Peyer's patch (tissue), 4 donors: ENCODE data around the gene MCTP2. TPM values are rescaled to one million over a fixed set of nuclear protein-coding genes. Genes with fewer than 3 reads are reported as not detected.

Source experiments
- DNase-seq, 3 donors: peaks; one replicate each; pipeline ENCODE4 v3.0.0-alpha.2; 2017 to 2019
- H3K27ac ChIP-seq, 4 donors: fragments of 200-600 bp; sonication (generic); one replicate each; pipeline ENCODE4 v1.5.1; 2016 to 2019
- H3K27me3 ChIP-seq, 2 donors: fragments of 200-600 bp; sonication (generic); one replicate each; pipeline ENCODE4 v1.5.1; 2019
- H3K36me3 ChIP-seq, 3 donors: fragments of 200-600 bp; sonication (generic); one replicate each; pipeline ENCODE4 v1.5.1; 2016 to 2019
- H3K4me1 ChIP-seq, 4 donors: fragments of 200-600 bp; sonication (generic); one replicate each; pipeline ENCODE4 v1.5.1; 2016 to 2019
- H3K4me3 ChIP-seq, 4 donors: fragments of 200-600 bp; sonication (generic); 1 replicate in 3 of 4; 2 replicates in 1 of 4; pipeline ENCODE4 v1.5.1; 2016 to 2019; ENCODE audit warnings: mild to moderate bottlenecking in 1 of 4
- H3K9me3 ChIP-seq, 4 donors: fragments of 200-600 bp; sonication (generic); one replicate each; pipeline ENCODE4 v1.5.1; 2016 to 2019; ENCODE audit warnings: mild to moderate bottlenecking in 1 of 4
- CTCF ChIP-seq, 6 experiments: fragments of 450-650 bp in 4 of 6; fragments of 200-600 bp in 2 of 6; sonication (generic) in 1 of 6; IDR thresholded peaks; one replicate each; pipeline ENCODE4 v1.5.1; 2017 to 2019; ENCODE audit warnings: antibody characterized with exemption in 6 of 6, mild to moderate bottlenecking in 3 of 6, moderate library complexity in 1 of 6
- POLR2A ChIP-seq, 2 donors: fragments of 450-650 bp; IDR thresholded peaks; one replicate each; pipeline ENCODE4 v1.5.1; 2017; ENCODE audit warnings: antibody characterized with exemption in 2 of 2, mild to moderate bottlenecking in 2 of 2, moderate library complexity in 2 of 2
- total RNA-seq, 4 donors: library from RNA; depleted of rRNA; stranded (reverse); fragments of >200 nt; gene quantifications; one replicate each; pipeline ENCODE4 v1.1.0, GENCODE V29; 2016

Gene MCTP2
- total RNA-seq, 4 donors from 2014 or later = 40.8 to 241 (median 74.0) TPM

GRCh38 chr15:94282269-94283250 lies 51.2 kb downstream of the MCTP2 start:
- Histone ChIP-seq H3K27ac (no peak overlapping the region), H3K9me3 (no peaks in the 10 kb centered on the region), H3K4me1 (no peaks in the 10 kb centered on the region), H3K36me3 (no peaks in the 10 kb centered on the region), H3K27me3 (no peaks in the 10 kb centered on the region), H3K4me3 (no peak overlapping the region)
- no peak for DNase-seq
- TF ChIP-seq POLR2A (IDR thresholded peaks at IDR 0.05) (no peak), CTCF (IDR thresholded peaks at IDR 0.05) (no peak)

- Histone ChIP-seq H3K27ac (peak overlapping the region in 1 of 4 donors; percentile 56), H3K36me3 (no peaks in the 10 kb centered on the region), H3K4me1 (no peaks in the 10 kb centered on the region), H3K27me3 (no peaks in the 10 kb centered on the region), H3K4me3 (no peak overlapping the region), H3K9me3 (no peaks in the 10 kb centered on the region)
- TF ChIP-seq CTCF (IDR thresholded peaks at IDR 0.05) = no peak
- TF ChIP-seq POLR2A (IDR thresholded peaks at IDR 0.05) = no peak
- DNase-seq = no peak
Observed at GRCh38 chr15:94286583-94286982, 55.2 kb downstream of the MCTP2 start.

- no peaks in the 10 kb centered on the region for H3K4me1 ChIP-seq
- H3K9me3 ChIP-seq = no peaks in the 10 kb centered on the region
Observed at GRCh38 chr15:94287794-94288246, 56.5 kb downstream of the MCTP2 start.

GRCh38 chr15:94290730-94291129 lies 59.4 kb downstream of the MCTP2 start:
- no peak for DNase-seq
- Histone ChIP-seq H3K9me3 (no peaks in the 10 kb centered on the region), H3K36me3 (no peaks in the 10 kb centered on the region), H3K4me1 (peaks cover 0 to 11% (median 0%) of the 10 kb centered on the region in 4 donors), H3K27ac (no peak overlapping the region), H3K27me3 (no peaks in the 10 kb centered on the region), H3K4me3 (no peak overlapping the region)
- TF ChIP-seq POLR2A (IDR thresholded peaks at IDR 0.05) (no peak), CTCF (IDR thresholded peaks at IDR 0.05) (no peak)

More at GRCh38 chr15:94287794-94288246, 56.5 kb downstream of the MCTP2 start:
- Histone ChIP-seq H3K36me3 (no peaks in the 10 kb centered on the region), H3K27ac (peak overlapping the region in 2 of 4 donors; percentile 25 to 56), H3K4me3 (no peak overlapping the region), H3K27me3 (no peaks in the 10 kb centered on the region)
- TF ChIP-seq CTCF (IDR thresholded peaks at IDR 0.05) = no peak
- no peak for TF ChIP-seq POLR2A (IDR thresholded peaks at IDR 0.05)
- peak in 2 of 3 donors; percentile 81 to 83 for DNase-seq

- H3K27ac ChIP-seq = peak overlapping the region in 2 of 4 donors; percentile 13 to 44
- H3K9me3 ChIP-seq = no peaks in the 10 kb centered on the region
Observed at GRCh38 chr15:94293411-94294402, 62.3 kb downstream of the MCTP2 start.

More at GRCh38 chr15:94293411-94294402, 62.3 kb downstream of the MCTP2 start:
- Histone ChIP-seq H3K4me3 (no peak overlapping the region), H3K4me1 (peaks cover 0 to 17% (median 1%) of the 10 kb centered on the region in 4 donors), H3K27me3 (no peaks in the 10 kb centered on the region), H3K36me3 (no peaks in the 10 kb centered on the region)
- no peak for TF ChIP-seq CTCF (IDR thresholded peaks at IDR 0.05)
- no peak for TF ChIP-seq POLR2A (IDR thresholded peaks at IDR 0.05)
- DNase-seq = no peak
